T-helper 1 cell treated with Interleukin-12 subunit alpha and Interleukin-12 subunit beta and Interleukin-4 antibody, amounts not matched to agents 30 μg/mL and 1 μg/mL, for 36 hours (primary cell): ENCODE measurements around the gene AASS.

ENCODE experiments used
- H3K27ac Mint-ChIP-seq: one replicate; pipeline ENCODE4 v1.8.0; 2021; ENCODE audit warnings: mild to moderate bottlenecking, mixed read lengths
- H3K27me3 Mint-ChIP-seq: one replicate; pipeline ENCODE4 v1.8.0; 2021; ENCODE audit warnings: low read depth, mixed read lengths
- H3K36me3 Mint-ChIP-seq: one replicate; pipeline ENCODE4 v1.8.0; 2021; ENCODE audit warnings: low read depth, mixed read lengths
- H3K4me1 Mint-ChIP-seq: one replicate; pipeline ENCODE4 v1.8.0; 2021; ENCODE audit warnings: low read depth, mixed read lengths
- H3K4me3 Mint-ChIP-seq: one replicate; pipeline ENCODE4 v1.8.0; 2021; ENCODE audit warnings: mild to moderate bottlenecking, moderate library complexity, mixed read lengths
- H3K9me3 Mint-ChIP-seq: one replicate; pipeline ENCODE4 v1.8.0; 2021; ENCODE audit warnings: mixed read lengths

Gene AASS

DNA sequence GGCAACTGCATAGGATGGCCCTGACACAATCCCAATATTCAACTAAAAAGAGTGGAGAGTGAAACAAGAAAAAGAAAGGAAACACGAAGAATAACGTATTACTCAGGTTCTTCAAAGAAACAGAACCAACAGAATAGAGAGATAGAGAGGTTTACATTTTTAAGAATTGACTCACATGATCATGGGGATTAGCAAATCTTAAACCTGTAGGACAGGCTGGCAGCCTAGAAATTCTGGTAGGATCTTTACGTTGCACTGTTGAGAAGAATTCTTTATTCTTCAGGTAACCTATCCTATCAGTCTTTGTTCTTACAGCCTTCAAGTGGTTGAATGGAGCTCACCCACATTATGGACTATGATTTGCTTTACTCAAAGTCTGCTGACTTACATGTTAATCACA lies 103.9 kb downstream of the AASS start:
- no peaks in the 10 kb centered on the region for H3K4me1 Mint-ChIP-seq
- no peak overlapping the region for H3K27ac Mint-ChIP-seq
- H3K4me3 Mint-ChIP-seq: no peak overlapping the region
- no peaks in the 10 kb centered on the region for H3K27me3 Mint-ChIP-seq
- no peaks in the 10 kb centered on the region for H3K36me3 Mint-ChIP-seq
- no peaks in the 10 kb centered on the region for H3K9me3 Mint-ChIP-seq

DNA sequence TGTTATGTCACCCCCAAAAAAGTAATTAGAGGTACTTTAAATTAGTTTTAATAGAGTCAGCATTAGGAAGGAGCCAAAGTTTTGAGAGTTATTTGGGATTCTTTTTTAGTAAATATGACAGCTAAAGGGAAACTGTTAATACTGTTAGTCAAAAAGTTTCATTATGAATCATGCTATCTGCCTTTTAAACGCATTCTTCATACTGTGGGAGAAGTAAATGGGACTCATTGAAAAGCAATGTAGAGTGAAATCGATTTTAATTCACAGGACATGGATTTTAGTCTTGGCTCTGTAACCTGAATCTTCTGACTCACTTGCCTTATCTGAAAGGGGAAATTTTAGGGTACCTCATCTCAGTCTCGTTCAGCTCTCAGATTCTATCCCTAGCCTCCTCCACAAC lies 105.1 kb downstream of the AASS start:
- Mint-ChIP-seq H3K36me3 (no peaks in the 10 kb centered on the region), H3K4me3 (no peak overlapping the region), H3K4me1 (no peaks in the 10 kb centered on the region), H3K9me3 (no peaks in the 10 kb centered on the region), H3K27ac (no peak overlapping the region), H3K27me3 (no peaks in the 10 kb centered on the region)

DNA sequence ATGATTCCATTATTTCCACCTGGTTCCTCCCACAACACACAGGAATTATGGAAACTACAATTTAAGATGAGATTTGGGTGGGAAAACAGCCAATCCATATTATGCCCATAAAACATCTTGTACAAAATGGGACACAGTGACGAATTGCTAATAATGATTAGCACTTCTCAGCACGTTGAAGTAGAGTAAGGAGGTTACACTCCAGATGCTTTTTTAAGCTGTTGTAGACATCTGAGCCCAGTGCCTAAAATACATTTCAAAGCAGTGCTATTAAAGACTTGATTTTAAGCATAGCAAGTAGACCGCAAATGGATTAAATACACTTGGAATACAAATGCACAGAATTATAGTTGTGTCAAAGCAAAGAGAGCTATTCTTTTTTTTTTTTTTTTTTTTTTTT lies 105.9 kb downstream of the AASS start:
- Mint-ChIP-seq H3K4me3 (no peak overlapping the region), H3K9me3 (no peaks in the 10 kb centered on the region), H3K4me1 (no peaks in the 10 kb centered on the region), H3K36me3 (no peaks in the 10 kb centered on the region), H3K27me3 (no peaks in the 10 kb centered on the region), H3K27ac (no peak overlapping the region)

DNA sequence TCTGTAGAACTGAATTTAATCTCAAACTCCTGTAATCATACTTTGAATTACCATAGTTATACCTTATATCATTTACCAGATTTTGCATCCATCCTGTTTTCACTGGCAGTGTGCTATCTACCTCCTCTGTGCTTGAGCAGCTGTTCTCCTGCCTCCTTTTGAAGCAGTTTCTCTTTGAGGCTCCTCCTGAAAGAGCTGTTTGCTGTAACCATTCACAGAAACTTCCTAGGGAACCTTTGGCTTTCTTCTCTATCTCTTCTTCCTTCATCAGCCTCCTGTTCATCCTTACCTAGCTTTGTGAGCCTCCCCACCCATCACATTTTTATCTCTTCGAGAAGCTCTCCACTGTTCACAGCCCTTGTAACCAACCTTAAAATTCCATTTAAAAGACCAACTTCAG lies 108.2 kb downstream of the AASS start:
- no peaks in the 10 kb centered on the region for H3K9me3 Mint-ChIP-seq
- no peaks in the 10 kb centered on the region for H3K36me3 Mint-ChIP-seq
- no peak overlapping the region for H3K4me3 Mint-ChIP-seq
- no peaks in the 10 kb centered on the region for H3K27me3 Mint-ChIP-seq
- no peak overlapping the region for H3K27ac Mint-ChIP-seq
- H3K4me1 Mint-ChIP-seq: no peaks in the 10 kb centered on the region

DNA sequence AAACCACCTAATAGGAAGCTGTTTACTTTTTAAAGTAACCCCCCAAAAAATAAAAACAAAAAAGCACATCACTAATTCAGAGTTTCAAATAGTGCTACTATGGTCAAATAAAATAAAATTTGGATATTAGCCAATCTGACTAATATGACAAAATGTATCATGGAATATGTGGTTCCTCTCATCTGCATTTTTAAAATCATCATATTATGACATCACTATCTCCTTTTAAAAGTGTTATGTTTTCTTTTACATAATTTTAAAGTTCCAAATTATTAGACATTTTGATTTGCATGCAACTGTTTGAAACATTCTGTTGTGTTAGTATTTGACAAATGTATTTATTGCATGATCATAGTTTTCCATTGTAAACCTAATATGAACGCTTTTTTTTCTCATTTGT lies 110.4 kb downstream of the AASS start:
- H3K4me1 Mint-ChIP-seq: no peaks in the 10 kb centered on the region
- no peaks in the 10 kb centered on the region for H3K27me3 Mint-ChIP-seq
- H3K36me3 Mint-ChIP-seq: no peaks in the 10 kb centered on the region
- no peak overlapping the region for H3K27ac Mint-ChIP-seq
- no peak overlapping the region for H3K4me3 Mint-ChIP-seq
- H3K9me3 Mint-ChIP-seq: no peaks in the 10 kb centered on the region

DNA sequence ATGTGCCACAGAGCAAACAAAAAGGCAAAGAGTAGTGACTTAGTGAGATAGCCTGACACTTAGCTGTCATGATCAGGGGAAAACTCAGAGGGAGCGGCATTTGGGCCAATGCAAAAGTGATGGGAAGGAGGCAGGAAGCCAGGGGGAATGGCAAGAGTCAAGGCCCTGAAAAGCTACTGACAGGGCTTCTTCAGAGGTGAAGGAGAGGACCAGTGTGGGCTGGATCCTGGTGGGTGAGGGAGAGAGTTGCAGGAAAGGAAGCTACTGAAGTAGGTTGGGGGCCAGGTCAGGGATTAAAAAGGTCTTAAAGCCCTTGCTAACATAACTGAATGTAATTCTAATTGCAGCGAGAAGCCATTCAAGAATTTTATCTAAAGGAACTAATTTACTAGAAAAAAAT lies 117.0 kb downstream of the AASS start:
- Mint-ChIP-seq H3K4me3 (no peak overlapping the region), H3K27ac (no peak overlapping the region), H3K36me3 (no peaks in the 10 kb centered on the region), H3K27me3 (peaks cover 3% of the 10 kb centered on the region), H3K9me3 (no peaks in the 10 kb centered on the region), H3K4me1 (no peaks in the 10 kb centered on the region)
